Small intestine (tissue), 7 donors: ENCODE results near the gene C1R. TPM values are rescaled to one million over a fixed set of nuclear protein-coding genes. Genes with fewer than 3 reads are reported as not detected.
A peak's percentile ranks its signal among the peaks of the same experiment; 100 is the strongest.

Experiments
- DNase-seq, 2 donors: peaks; one replicate each; pipeline versions ENCODE4 v3.0.0 to v3.0.0-alpha.2; 2013
- FAIRE-seq: peaks from 2 replicates; lab custom pipeline; 2012; peaks lifted over from hg19 to GRCh38; lab: Jason Lieb, UNC
- H3K27ac ChIP-seq, 3 donors: one replicate each; pipeline ENCODE4 v1.5.1; 2013; ENCODE audit warnings: low read length in 2 of 3, mild to moderate bottlenecking in 2 of 3, control low read depth in 1 of 3, inconsistent platforms in 1 of 3, low read depth in 1 of 3, moderate library complexity in 1 of 3
- H3K27me3 ChIP-seq, 3 donors: one replicate each; pipeline ENCODE4 v1.6.1; 2013; ENCODE audit warnings: low read length in 3 of 3, inconsistent platforms in 1 of 3; ENCODE audit not compliant: control insufficient read depth in 3 of 3, insufficient read depth in 3 of 3
- H3K36me3 ChIP-seq, 3 donors: one replicate each; pipeline ENCODE4 v1.6.1; 2013; ENCODE audit warnings: low read length in 3 of 3, inconsistent platforms in 1 of 3, low read depth in 1 of 3, mild to moderate bottlenecking in 1 of 3, moderate library complexity in 1 of 3; ENCODE audit not compliant: control insufficient read depth in 3 of 3, insufficient read depth in 2 of 3
- H3K4me1 ChIP-seq, 3 donors: one replicate each; pipeline ENCODE4 v1.6.1; 2013; ENCODE audit warnings: low read length in 2 of 3, inconsistent platforms in 1 of 3, low read depth in 1 of 3, mild to moderate bottlenecking in 1 of 3, moderate library complexity in 1 of 3; ENCODE audit not compliant: control insufficient read depth in 3 of 3, insufficient read depth in 2 of 3
- H3K4me3 ChIP-seq, 3 donors: one replicate each; pipeline ENCODE4 v1.5.1; 2013; ENCODE audit warnings: low read length in 3 of 3, control low read depth in 1 of 3, inconsistent platforms in 1 of 3, low read depth in 1 of 3, mild to moderate bottlenecking in 1 of 3, moderate library complexity in 1 of 3
- H3K9me3 ChIP-seq, 2 donors: one replicate each; pipeline ENCODE4 v1.6.1; 2013; ENCODE audit warnings: low read depth in 1 of 2, low read length in 1 of 2; ENCODE audit not compliant: control insufficient read depth in 2 of 2, insufficient read depth in 1 of 2
- whole genome bisulfite sequencing, 3 donors: extraction: QIAGEN DNeasy Blood & Tissue Kit; methylation state at CpG; one replicate each; pipeline ENCODE4 v1.1.7; 2013; 5-methylcytosine and 5-hydroxymethylcytosine counted together
- polyA plus RNA-seq, 4 donors: library from polyadenylated mRNA; stranded (reverse) in 3 of 4; unstranded in 1 of 4; fragments of 200-250 nt in 3 of 4; fragments of 120-200 nt in 1 of 4; gene quantifications; one replicate each; pipeline versions ENCODE4 v1.2.1 to v1.2.3, GENCODE V29; 2013
- donor health status: healthy with polysubstance abuse.
- donor health status: control.
- donor health status: control.
- donor health status: Bipolar disorder and iron deficiency.
- donor health status: healthy.

Gene C1R
- polyA plus RNA-seq, 4 donors, result 4.5 to 254 (median 22.9) TPM

DNA sequence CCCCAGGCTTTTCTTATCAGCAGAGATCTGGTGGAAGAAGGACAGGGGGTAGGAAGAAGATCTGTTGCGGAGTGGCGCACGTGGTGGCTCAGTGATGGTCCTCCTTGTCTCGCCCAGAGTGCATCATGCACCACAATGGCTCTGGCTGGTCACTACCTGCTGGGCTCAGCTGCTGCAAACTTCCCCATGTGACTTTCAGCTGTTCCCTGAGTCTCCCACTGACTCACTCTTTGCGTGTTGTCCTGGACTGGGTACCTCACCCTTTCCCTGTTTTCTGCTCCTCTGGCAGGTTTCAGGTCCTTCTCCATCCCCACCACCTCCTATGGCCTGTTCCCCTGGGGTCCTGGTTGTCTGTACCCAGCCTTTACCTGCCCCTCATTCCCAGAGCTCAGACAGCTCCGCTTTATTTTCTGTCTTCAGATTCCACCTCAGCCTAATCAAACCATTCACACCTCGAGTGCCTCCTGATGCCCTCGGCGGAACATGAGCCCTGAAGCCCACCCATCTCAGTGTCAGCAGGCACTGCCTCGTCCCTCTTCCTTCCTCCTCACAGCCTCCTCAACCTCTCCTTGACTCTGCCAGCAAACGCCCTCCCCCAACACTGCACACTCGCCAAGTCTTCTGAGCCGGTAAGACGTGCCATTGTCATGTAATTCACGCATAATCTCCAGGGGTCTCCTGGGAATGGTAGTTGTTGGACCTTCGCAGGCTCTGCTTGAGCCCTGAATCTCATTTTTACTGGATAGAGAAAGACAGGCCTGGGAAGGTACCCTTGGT is 1.8 kb downstream of the C1R start:
- WGBS, 3 donors, result 75 to 89% (median 84%) methylated on average over 16 of the region's 16 CpGs
- H3K27ac ChIP-seq, result peak overlapping the region in 2 of 3 donors; percentile 6 to 84
- H3K4me3 ChIP-seq, result no peak overlapping the region
- DNase-seq (no peak), FAIRE-seq (no peak)
- H3K9me3 ChIP-seq, result no peaks in the 10 kb centered on the region
- peaks cover 0 to 19% (median 0%) of the 10 kb centered on the region in 3 donors for H3K36me3 ChIP-seq
- H3K27me3 ChIP-seq, result peaks cover 0 to 6% (median 0%) of the 10 kb centered on the region in 3 donors
- H3K4me1 ChIP-seq, result peaks cover 0 to 12% (median 0%) of the 10 kb centered on the region in 3 donors

DNA sequence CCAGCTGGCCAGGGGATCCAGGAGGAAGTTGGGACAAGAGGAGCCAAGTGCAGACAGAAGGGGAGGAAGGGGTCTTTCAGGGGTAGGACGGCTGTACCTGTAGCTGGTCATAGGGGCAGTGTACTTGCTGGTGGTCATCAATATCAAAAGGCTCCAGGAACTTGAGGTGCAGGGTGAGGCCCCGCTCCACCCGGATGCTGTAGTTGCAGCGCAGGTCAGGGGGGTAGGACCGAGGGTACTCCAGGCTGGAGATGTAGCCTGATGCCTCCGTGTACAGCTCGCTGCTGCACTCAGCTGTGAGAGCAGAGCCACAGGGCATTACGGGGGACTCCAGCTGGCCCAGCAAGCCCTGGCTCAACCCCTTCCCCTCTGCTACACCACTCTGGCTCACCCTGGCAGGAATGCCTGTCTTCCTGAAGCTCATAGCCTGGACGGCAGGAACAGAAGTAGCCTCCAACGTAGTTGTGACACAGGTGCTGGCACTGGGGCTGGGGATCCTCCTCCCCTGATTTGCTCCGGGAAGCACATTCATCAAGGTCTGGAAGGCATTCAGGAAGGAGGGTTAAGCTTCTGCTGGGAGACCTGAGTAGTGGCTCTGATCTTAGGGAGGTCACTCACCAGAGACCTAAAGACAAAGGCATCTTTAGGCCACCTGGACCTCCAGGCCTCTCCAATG is 2.9 kb downstream of the C1R start:
- no peak overlapping the region for H3K4me3 ChIP-seq
- DNase-seq (no peak), FAIRE-seq (no peak)
- H3K9me3 ChIP-seq, result no peaks in the 10 kb centered on the region
- H3K36me3 ChIP-seq, result peaks cover 0 to 19% (median 0%) of the 10 kb centered on the region in 3 donors
- peaks cover 0 to 6% (median 0%) of the 10 kb centered on the region in 3 donors for H3K27me3 ChIP-seq
- 82 to 90% (median 86%) methylated on average over 11 of the region's 11 CpGs for WGBS, 3 donors
- peak overlapping the region in 1 of 3 donors; percentile 84 for H3K27ac ChIP-seq
- H3K4me1 ChIP-seq, result peaks cover 0 to 12% (median 0%) of the 10 kb centered on the region in 3 donors

DNA sequence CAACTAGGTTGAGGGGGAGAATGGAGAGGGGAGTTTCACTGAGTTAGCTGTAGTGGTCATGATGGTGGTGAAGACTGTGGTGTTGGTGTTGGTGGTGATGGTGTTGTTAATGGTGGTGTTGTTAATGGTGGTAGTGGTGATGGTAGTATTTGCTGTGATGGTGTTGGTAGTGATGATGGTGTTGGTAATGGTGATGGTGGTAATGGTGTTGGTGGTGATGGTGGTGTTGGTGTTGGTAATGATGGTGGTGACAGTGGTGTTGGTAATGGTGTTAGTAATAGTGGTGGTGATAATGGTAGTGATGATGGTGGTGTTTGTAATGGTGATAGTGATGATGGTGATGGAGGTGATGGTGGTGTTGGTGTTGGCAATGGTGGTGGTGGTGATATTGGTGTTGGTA is 9.1 kb downstream of the C1R start:
- no peak overlapping the region for H3K4me3 ChIP-seq
- no peaks in the 10 kb centered on the region for H3K9me3 ChIP-seq
- H3K4me1 ChIP-seq, result no peaks in the 10 kb centered on the region
- DNase-seq (no peak), FAIRE-seq (no peak)
- H3K27ac ChIP-seq, result no peak overlapping the region
- peaks cover 0 to 13% (median 0%) of the 10 kb centered on the region in 3 donors for H3K36me3 ChIP-seq
- H3K27me3 ChIP-seq, result no peaks in the 10 kb centered on the region

DNA sequence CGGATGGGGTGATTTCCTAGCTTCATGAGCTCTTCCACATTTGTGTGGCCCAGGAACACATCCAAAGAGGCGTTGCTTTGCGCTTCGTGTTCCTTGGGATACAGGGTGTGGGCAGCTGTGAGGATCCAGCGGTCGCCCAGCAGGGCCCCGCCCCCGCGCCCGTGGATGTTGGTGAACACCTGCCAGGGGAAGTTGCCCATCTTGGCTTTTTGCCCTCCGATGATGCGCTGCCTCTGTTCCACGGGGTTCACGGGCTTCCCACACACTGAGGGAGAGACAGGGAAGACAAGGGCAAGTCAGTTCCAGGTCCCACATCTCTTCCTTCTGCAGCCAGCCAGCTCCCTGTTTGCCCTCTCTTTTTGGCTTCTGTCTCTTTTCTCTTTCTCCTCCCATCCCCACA is 11.2 kb downstream of the C1R start:
- no peak for FAIRE-seq
- H3K27ac ChIP-seq, result peak overlapping the region in 1 of 3 donors; percentile 34

DNA sequence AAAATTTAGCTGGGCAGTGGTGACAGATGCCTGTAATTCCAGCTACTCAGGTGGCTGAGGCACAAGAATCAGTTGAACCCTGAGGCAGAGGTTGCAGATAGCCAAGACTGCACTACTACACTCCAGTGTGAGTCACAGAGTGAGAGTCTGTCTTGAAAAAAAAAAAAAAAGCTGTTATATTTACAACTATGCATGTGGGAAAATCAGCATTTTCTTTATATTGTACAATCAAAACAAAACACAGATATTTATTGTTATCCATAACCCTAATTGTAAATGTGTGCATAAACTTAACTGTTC is 12.5 kb downstream of the C1R start:
- peaks cover 0 to 10% (median 0%) of the 10 kb centered on the region in 3 donors for H3K36me3 ChIP-seq
- H3K4me1 ChIP-seq, result no peaks in the 10 kb centered on the region
- peak overlapping the region in 1 of 3 donors; percentile 67 for H3K27ac ChIP-seq
- no peaks in the 10 kb centered on the region for H3K9me3 ChIP-seq
- FAIRE-seq (no peak), DNase-seq (no peak)
- H3K27me3 ChIP-seq, result peaks cover 0 to 4% (median 0%) of the 10 kb centered on the region in 3 donors
- no peak overlapping the region for H3K4me3 ChIP-seq

More for the DNA sequence above, 11.2 kb downstream of the C1R start:
- DNase-seq, result no peak
- Histone ChIP-seq H3K27me3 (no peaks in the 10 kb centered on the region), H3K4me1 (no peaks in the 10 kb centered on the region), H3K36me3 (peaks cover 0 to 10% (median 0%) of the 10 kb centered on the region in 3 donors), H3K9me3 (no peaks in the 10 kb centered on the region), H3K4me3 (no peak overlapping the region)
- 43 to 82% (median 72%) methylated on average over 14 of the region's 14 CpGs for WGBS, 3 donors

DNA sequence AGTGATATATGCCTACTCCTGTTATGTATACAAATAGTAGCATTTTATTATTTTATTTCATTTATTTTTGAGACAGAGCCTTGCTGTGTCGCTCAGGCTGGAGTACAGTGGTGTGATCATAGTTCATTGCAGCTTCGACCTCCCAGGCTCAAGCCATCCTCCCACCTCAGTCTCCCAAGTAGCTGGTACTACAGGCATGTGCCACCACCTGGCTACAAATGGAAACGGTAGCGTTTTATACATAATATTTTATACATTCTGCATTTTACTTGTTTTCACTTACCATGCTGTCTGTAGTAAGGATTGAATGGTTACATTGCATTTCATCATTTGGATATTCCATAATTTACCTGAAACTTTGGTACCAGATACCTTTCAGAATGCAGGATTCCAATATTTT is 14.1 kb downstream of the C1R start:
- FAIRE-seq, result no peak

DNA sequence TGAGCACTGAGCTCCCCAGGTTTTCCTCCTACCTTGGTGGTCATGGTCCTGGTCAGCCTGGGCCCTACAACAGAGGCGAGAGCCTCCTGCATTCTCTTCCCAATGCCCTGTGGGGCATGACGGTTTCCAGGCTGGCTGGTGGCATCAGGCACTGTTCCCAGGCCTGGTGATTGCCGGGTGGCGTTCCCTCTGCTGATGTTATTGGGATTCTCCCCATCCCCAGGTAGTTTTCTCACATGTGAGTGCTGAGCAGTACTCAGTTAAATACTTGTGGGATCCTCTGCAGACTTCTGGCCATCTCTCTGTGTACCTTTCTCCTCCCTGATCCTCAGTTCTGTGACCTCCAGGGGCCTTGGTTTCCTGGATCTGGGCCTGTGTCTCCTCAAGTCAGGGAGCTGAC is 15.8 kb downstream of the C1R start:
- peaks cover 0 to 6% (median 0%) of the 10 kb centered on the region in 3 donors for H3K36me3 ChIP-seq
- H3K27me3 ChIP-seq, result peaks cover 0 to 4% (median 0%) of the 10 kb centered on the region in 3 donors
- H3K4me3 ChIP-seq, result no peak overlapping the region
- no peak for DNase-seq
- H3K27ac ChIP-seq, result no peak overlapping the region
- no peaks in the 10 kb centered on the region for H3K4me1 ChIP-seq
- FAIRE-seq, result no peak
- H3K9me3 ChIP-seq, result no peaks in the 10 kb centered on the region
- WGBS, 3 donors, result 85 to 92% (median 91%) methylated on average over 4 of the region's 4 CpGs

More for the DNA sequence above, 14.1 kb downstream of the C1R start:
- WGBS, 3 donors, result 26 to 59% (median 39%) methylated on average over 4 of the region's 4 CpGs
- H3K4me3 ChIP-seq, result no peak overlapping the region
- H3K4me1 ChIP-seq, result no peaks in the 10 kb centered on the region
- no peaks in the 10 kb centered on the region for H3K9me3 ChIP-seq
- H3K27me3 ChIP-seq, result peaks cover 0 to 4% (median 0%) of the 10 kb centered on the region in 3 donors
- DNase-seq, result no peak
- H3K27ac ChIP-seq, result no peak overlapping the region
- H3K36me3 ChIP-seq, result peaks cover 0 to 10% (median 0%) of the 10 kb centered on the region in 3 donors

DNA sequence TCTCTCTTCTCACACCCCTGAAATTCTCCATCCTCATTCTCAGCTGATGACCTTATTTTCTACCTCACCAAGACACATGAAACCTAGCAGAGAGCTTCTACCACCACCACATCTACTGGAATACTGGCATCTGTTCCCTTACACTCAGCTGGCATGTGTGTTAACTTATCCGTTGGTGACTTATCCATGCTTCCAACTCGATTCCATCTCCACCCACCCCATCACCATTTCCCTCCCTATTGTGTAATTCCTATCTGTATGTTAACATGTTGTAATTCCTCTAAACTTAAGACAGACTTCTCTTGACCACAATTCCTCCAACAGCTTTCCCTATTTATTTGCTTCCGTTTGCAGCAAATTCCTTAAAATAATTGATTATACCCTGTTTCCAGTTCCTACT is 16.3 kb downstream of the C1R start:
- no peak for DNase-seq
- H3K27me3 ChIP-seq, result peaks cover 0 to 4% (median 0%) of the 10 kb centered on the region in 3 donors
- 62 to 64% (median 64%) methylated on average over 3 of the region's 3 CpGs for WGBS, 3 donors
- no peaks in the 10 kb centered on the region for H3K9me3 ChIP-seq
- no peaks in the 10 kb centered on the region for H3K4me1 ChIP-seq
- peaks cover 0 to 4% (median 0%) of the 10 kb centered on the region in 3 donors for H3K36me3 ChIP-seq
- H3K27ac ChIP-seq, result no peak overlapping the region
- H3K4me3 ChIP-seq, result no peak overlapping the region
- FAIRE-seq, result no peak
